Measurements from ENCODE around the gene LRMDA.

LRMDA gene

DNA sequence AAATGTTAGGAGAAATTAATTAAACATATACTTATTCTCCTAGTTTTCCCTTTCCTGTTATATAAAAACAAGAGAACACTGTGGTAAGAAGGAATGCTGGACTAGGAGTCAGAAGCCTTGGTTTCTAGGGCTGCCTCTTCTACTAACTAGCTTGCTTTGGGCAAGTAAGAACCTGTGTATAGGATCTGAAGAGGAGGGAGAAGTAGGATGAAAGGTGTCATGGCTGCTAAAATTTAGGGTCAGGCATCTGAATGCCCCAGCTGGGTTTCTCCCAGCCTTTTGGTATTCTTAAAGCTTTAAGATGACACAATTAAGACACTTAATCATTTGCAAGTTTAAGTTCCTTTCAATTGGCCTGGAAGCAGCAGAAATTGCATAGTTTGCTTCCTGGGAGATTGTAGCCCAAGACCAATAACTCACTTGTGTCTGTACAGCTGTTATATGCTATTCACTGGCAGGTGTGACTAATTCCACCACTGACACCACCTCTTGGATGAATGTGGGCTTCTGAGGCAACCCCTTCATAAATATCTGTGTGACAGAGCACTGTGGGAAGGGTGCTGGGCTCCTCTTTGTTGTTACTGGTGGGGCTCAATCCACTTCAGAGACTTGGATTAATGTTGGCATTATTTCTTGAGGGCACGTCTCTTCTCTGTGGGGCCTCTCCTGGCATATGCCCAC lies 137.2 kb downstream of the LRMDA start:
- H3K4me3 ChIP-seq (ENCODE audit: low read depth, low read length) = no peak overlapping the region

DNA sequence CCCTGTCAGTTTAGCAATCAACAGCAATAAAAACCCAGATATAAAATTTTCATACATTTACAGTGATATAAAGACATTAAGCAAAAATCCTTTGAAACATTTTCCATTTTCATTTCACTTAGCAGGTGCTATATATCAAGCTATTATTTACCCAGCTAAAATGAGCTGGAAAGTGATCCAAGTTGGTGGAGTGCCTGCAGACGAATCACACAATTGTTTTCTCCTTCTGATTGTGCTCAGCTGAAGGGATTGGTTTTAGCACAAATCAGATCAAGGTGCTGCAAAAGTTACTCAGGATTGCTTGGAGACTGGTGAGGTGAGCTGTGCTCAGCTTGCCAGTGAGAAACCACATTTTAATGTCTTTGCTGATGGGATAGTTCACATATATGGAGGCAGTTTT lies 138.1 kb downstream of the LRMDA start:
- no peak overlapping the region for H3K4me3 ChIP-seq (ENCODE audit: low read depth, low read length)

DNA sequence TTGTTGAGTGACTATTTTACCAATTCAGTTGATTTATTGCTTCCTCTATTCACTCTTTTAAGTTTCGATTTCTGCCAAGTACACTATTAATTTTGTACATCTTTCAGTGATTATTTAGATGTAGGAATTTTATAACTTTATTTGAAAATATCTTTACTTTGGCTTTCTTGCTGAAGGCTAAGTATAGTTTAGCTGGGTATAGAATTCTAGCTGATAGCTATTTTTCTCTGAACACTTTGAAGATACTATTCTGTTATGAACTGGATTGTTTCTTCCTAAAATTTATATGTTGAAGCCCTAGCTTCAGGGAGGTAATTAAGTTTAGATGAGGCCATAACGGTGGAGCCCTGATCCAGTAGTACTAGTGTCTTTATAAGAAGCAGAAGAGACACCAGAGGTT lies 141.1 kb downstream of the LRMDA start:
- no peak overlapping the region for H3K4me3 ChIP-seq (ENCODE audit: low read depth, low read length)

DNA sequence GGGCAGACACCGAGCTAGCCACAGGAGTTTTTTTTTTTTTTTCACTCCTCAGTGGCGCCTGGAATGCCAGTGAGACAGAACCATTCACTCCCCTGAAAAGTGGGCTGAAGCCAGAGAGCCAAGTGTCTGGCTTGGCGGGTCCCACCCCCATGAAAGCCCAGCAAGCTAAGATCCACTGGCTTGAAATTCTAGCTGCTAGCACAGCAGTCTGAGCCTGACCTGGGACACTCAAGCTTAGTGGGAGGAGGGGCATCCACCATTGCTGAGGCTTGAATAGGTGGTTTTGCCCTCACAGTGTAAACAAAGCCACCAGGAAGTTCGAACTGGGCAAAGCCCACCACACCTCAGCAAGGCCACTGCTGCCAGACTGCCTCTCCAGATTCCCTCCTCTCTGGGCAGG lies 144.5 kb downstream of the LRMDA start:
- H3K4me3 ChIP-seq (ENCODE audit: low read depth, low read length) = no peak overlapping the region

DNA sequence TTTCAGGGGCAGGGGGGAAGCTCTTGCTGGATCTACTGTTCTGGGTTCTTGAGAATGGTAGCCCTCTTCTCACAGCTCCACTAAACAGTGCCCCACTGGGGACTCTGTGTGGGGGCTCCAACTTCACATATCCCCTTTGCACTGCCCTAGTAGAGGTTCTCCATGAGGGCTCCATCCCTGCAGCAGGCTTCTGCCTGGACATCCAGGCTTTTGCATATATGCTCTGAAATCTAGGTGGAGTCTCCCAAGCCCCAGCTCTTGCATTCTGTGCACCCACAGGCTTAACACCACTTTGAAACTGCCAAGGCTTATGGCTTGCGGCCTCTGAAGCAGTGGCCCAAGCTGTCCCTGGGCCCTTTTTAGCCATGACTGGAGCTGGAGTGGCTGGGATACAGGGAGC lies 150.7 kb downstream of the LRMDA start:
- no peak overlapping the region for H3K4me3 ChIP-seq (ENCODE audit: low read depth, low read length)

DNA sequence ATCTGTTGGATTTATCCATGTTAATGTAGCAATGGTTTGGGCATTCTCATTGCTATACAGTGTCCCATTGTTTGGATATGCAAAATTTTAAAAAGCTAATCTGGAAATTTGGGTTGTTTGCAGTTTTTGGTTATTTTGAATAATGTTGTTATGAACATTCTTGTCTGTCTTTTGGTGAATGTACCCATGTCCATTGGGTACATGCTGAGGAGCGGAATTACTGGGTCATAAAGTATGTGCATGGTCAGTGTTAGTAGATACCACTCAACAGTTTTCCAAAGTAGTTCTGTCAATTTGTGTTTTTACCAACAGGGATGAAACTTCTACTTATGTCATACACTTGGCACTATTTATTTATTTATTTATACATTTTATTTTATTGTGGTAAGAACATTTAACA lies 153.9 kb downstream of the LRMDA start:
- H3K4me3 ChIP-seq (ENCODE audit: low read depth, low read length) = no peak overlapping the region

DNA sequence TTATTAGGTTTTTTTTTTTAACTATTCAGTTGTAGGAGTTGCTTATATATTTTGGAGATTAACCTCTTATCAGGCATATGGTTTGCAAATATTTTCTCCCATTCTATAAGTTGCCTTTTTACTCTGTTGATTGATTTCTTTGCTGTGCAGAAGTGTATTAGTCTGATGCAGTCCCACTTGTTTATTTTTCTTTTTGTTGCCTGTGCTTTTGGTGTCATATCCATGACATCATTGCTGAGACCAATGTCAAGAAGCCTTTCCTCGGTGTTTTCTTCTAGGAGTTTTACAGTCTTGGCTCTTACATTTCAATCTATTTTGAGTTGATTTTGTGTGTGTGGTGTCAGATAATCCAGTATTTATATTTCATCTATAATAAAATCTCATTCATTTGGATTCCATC lies 155.4 kb downstream of the LRMDA start:
- no peak overlapping the region for H3K4me3 ChIP-seq (ENCODE audit: low read depth, low read length)

DNA sequence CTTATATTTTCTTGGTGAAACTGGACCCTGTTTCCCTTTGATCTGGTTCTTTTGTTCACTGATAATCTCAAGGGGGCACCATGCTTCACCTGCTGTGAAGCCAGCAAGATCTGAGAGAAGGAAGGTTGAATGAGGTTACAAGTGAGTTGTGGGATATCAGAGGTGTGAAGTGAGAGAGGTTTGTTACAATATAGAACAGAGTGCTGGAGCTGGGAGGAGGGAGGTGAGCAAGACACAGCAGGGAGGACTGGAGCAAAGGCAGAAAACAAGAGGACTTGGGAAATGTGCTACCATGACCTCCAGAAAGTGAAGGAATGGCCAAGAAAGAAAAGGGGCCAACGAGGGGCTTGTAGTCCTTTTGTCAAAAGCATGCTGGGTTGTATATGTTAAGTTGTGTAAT lies 156.6 kb downstream of the LRMDA start:
- no peak overlapping the region for H3K4me3 ChIP-seq (ENCODE audit: low read depth, low read length)

DNA sequence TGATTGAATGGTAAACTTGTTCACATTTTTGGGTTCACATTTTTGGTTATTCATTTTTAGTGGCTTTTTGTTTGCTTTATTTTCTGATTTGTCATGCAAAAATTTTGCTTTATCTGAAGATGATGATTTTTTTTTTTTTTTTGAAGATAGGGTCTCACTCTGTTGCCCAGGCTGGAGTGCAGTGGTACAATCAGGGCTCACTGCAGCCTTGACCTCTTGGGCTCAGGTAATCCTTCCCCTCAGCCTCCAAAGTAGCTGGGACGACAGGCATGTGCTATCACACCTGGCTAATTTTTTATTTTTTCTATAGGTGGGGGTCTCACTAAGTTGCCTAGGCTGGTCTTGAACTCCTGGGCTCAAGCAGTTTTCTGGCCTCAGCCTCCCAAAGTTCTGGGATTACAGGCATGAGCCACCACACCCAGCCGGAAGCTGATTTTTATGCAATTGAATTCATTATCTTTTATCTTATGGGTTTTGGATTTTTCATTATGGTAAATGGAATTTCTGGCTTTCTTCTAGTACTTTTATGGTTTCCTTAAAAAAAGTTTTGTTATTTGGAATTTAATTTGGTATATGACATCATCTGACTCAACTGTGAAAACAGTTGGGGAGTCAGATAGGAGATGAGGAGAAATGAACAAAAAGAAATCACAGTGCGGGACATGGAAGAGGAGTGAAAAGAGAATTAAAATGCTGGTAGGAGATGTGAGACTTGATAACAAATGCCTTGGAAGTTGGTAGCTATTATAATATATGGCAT lies 158.7 kb downstream of the LRMDA start:
- H3K4me3 ChIP-seq (ENCODE audit: low read depth, low read length) = no peak overlapping the region

DNA sequence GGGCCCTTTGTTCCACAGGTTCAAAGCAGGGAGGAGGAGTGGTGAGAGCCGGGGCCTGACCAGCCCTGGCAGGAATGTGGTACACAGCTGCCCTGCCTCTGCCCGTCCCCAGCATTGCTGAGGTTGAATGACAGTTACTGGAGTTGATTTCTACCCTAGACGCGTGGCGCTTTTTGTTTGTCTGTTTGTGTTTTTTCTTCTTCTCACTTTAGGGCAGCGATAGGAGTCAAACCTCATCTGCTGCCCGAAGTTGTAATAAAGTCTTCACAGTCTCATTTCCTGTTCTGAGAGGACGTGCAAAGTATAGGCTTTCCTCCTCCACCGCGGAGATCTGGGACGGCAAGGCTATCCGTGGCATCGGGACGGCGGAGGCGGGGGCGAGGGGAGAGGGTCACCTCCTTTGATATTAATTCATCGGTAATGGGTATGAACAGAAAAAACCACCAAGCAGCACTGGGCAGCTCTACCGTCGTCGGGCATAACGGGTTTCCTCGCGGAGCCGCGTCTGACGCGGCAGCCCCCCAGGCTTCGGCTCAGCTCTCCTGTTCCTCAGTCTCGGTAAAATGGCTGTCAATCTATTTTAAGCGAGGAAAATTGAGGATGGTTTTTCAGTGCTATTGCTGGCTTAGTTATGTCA lies 160.8 kb downstream of the LRMDA start:
- no peak overlapping the region for H3K4me3 ChIP-seq (ENCODE audit: low read depth, low read length)

DNA sequence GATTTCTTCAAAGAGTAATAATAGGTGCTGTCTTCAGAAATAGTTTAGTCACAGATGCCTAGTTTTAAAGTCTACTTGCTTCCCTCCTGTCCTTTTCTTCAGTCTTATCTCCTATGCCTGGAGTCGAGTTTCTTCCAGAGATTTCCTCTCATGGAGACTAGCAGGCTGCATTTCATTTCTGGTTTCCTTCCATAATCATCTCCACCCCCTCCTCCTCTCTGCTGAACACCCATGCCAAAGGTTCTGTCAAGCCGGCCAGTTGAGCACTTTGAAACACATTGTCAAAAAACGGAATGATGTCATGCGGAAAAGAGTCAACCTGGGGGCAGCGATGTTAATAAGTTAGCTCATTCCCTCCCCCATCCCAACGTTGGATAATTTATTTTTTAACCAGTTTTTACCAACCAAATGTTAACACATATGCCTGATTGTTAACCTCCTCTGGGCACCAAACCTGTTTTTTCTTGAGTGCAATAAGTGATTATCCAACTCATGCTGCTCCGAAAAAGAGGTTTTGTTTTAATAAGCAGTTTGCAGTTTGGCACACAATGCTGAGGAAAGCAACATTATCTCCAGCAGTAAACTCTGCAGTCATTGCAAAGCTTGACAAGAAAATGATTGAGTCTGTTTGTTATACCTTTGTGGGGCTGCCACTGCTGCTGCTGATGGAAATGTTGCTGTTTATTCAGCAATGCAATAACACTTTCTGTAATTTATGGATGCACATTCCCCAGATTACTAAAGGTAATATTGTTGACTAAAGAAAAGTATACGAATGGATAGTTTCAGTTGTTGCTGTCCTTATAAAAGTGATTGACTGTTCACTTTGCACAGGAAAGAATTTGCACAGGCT lies 161.6 kb downstream of the LRMDA start:
- H3K4me3 ChIP-seq (ENCODE audit: low read depth, low read length) = no peak overlapping the region

DNA sequence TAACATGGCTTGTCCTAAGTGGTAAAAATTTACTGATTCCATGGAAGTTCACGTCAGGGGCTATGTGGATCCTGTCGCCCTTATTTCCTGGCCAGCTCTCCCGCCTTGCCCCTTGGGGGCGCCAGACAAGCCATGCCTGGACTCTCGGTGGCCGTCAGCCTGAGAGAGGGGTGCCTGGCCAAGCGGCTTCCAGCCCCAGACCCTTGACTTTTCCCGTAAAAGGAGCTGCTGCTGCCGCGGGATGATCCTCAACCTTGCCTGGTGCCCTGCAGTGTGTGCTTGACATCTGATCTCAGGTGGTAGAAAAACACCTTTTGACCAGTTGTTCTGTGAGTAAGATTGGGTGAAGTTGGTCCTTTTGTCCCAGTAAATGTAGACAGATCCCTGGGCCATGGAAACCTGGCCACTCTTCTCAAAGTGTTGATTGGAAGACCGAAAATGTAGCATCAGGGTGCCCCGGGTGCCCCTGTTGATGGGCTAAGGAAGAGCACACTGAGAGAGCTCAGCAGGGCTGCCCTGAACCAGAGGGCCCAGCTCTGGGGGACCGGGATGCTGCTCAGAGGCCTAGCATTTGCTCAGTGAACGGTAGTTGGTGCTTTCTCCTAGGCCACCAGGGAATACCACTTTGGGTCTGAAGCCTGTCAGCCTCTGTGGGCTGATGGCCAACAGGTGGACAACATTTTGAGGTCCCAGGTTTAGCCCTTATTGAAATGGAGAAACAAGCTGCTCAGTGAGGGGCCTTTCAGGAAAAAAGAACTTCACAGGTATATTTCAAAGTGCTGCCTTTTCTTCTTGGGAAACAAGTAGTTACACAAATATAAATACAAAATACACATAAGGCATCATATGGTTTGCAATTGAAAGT lies 162.5 kb downstream of the LRMDA start:
- H3K4me3 ChIP-seq (ENCODE audit: low read depth, low read length) = no peak overlapping the region

DNA sequence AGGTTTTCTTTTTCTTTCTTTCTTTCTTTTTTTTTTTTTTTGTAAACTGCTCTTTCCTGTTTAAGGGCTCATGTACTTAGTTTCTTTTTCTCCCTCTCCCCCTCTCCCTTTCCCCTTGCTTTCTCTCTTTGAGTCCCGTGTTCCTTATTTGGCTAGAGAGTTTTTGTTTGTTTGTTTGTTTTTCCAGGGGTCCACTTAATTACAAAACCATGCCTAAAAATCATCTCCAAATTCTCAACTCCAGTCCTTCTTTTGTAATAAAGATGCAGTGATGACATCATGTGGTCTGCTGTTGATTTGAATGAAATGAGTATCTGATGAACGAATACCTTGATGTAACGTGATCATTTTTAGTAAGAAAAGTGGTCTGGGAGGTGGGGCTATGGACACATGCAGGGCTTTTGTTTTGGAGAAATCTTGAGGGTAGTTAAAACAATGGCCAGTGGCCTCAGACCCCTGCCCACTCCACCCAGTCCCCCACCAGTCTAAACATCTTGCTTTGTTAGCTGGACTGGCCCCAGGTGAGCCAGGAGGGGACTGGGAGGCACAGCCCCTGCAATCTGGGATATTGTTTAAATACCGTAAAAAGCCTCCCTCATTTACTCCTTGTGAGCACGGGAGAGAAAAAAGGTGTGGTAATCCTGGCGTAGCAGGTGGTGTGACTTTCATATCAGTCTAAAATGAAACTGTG lies 165.7 kb downstream of the LRMDA start:
- no peak overlapping the region for H3K4me3 ChIP-seq (ENCODE audit: low read depth, low read length)

DNA sequence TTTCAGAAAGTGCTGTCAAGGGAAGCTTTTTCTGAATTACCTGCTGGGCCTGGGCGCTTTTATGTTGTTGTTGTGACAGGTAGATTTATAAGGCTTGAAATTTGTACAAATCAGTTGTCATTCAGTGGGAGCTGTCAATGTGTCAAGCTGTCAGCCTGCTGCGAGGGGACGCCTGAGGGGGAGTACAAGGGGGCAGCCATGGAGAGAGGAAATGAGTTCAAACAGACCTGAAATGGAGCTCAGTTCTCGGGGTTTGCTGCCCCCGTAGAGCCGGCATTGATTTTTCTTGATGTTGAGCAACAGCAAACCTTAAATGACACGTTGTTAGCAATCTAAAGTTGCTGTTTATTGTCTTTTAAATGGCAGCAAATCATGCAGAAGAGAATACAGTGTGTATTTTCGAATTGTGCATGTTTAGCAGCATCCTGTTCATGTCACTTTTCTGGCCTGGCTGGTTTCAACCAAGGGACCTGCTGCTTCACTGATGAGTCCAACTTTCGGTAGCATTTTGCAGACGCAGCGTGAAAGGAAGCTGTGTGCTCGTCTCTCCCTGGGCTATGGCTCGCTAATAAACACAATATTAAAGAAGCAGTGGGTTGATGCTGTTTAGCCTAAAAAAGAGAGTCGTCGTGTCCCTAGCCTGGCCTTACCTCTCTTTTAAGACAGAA lies 166.5 kb downstream of the LRMDA start:
- no peak overlapping the region for H3K4me3 ChIP-seq (ENCODE audit: low read depth, low read length)

DNA sequence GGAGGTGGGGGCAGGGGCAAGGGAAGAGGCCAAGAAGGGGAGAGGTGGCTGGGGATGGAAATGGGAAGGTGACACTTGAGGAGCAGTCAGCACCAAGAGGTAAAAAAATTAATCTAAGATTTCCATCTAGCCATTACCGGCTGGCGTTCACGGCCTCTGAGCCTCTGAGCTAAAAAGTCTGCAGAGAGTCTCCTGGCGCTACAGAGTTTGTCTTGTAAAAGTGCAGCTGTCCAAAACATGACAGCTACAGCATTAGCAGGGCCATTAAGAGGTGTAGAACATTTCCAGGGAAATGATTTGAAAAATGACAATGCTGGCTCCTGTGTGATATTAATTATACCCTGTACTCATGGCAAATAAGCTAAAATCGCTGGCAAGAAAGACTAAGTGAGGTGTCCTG lies 167.6 kb downstream of the LRMDA start:
- H3K4me3 ChIP-seq (ENCODE audit: low read depth, low read length) = no peak overlapping the region

DNA sequence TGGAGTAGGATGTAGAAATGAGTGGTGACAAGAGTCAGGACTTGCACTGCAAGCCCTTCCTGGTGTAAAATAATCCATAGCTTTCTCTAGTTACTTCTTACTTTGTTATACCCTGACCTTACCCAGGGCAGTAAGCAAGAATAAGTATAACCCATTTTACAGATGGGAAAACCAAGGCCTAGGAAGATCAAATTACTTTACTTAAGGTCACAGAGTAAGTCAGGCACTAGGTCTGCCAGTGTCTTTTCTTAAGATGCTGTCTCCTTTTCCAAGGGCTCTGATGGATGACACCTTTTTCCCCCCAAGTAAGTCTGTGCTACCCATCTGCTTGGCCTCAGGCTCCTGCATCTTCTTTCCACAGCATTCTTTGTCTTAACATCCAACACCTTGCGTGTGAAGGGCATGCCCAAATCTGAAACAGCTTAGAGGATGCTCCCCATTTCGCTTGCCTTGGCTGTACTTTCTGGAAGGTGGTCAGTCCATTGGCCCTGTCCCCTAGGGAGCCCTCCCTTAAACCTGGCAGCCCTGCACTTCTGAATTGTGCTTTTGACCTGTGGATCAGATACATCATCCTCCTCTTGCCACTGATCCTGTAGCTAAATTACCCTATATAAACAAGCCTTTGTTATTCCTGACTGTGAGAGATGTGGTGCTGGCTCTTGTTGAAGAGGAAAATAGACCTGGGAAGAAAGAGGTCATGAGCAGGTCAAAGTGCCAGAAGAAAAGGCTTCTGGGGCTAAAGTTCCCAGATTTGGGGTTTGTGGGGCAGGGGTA lies 168.6 kb downstream of the LRMDA start:
- no peak overlapping the region for H3K4me3 ChIP-seq (ENCODE audit: low read depth, low read length)

DNA sequence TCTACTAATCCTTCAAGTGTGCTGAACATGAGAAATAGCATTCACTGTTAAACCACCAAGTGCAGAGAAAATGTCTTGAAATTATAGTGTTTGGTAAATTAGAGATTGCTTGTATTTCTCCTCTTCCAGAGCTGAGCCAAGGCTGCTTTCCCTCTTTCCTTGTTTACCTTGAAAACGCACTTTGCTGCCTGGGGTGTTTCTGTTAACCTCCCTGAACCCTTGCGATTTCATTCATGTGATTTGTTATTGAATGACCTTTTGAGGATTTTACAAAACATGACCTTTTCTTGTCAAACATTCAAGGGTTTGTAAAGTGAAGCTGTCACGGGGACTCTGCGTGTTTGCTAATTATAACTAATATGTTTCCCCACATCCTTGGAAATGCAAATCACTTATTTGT lies 169.4 kb downstream of the LRMDA start:
- no peak overlapping the region for H3K4me3 ChIP-seq (ENCODE audit: low read depth, low read length)

DNA sequence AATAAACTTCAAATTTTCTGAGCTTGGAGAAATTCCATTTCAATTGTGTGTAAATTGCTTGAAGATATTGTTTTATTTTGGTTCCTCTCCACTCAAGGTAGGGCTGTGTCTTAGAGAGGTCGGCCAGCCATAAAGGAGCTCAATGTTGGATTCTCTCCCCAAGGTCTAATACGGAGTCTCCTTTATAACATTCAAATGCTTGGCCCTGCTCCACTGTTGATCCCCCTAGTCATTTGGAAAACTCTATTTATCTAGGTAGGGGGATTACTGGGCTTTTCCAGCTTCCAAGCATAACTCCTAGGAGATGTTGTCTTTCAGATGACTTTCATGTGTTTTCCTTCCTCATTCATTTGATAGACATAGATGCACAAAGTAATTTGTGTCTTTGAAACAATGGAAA lies 170.9 kb downstream of the LRMDA start:
- H3K4me3 ChIP-seq (ENCODE audit: low read depth, low read length) = no peak overlapping the region

DNA sequence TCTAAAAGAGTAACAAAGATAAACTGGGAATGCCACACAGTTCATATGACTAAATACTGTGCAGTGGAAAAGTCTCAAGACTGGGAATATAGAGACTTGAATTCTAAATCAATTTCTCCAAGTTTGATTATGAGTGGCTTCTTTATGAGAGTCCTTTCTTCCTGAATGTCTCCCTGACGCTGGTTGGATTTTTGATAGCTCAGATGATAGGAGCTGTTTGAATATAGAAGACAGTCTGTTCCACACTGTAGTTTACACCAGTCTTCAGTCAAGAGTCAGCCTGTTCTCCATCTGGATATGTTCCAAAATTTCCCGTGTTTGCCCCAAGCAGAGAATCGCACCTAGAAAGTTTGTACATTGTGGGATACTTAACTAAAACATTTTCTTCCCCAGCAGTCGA lies 173.7 kb downstream of the LRMDA start:
- no peak overlapping the region for H3K4me3 ChIP-seq (ENCODE audit: low read depth, low read length)
